GM12801 (cell line): Measurements from ENCODE around the gene TCF7L2.

Source experiments
- CTCF ChIP-seq: IDR thresholded peaks from one replicate; pipeline ENCODE4 v1.5.1; 2011; ENCODE audit warnings: control low read depth; ENCODE audit not compliant: insufficient read length; ENCODE audit errors: extremely low read depth

Gene TCF7L2

GRCh38 chr10:113096128-113096996 lies 146.3 kb downstream of the TCF7L2 start:
- TF ChIP-seq CTCF: no peak

GRCh38 chr10:113097036-113097435 lies 147.0 kb downstream of the TCF7L2 start:
- TF ChIP-seq CTCF: no peak

- no peak for TF ChIP-seq CTCF
Measured at GRCh38 chr10:113099431-113100183, 149.6 kb downstream of the TCF7L2 start.

GRCh38 chr10:113100281-113100680 lies 150.2 kb downstream of the TCF7L2 start:
- no peak for TF ChIP-seq CTCF

GRCh38 chr10:113103131-113103840 lies 153.2 kb downstream of the TCF7L2 start:
- TF ChIP-seq CTCF: no peak

- TF ChIP-seq CTCF: no peak
Measured at GRCh38 chr10:113104047-113104446, 154.0 kb downstream of the TCF7L2 start.
